ENCODE results near the gene ZNF385B.

Gene ZNF385B

GRCh38 chr2:179741317-179741716 lies 120.1 kb downstream of the ZNF385B start:
- DNase-seq: no peak

- no peak for DNase-seq
Observed at GRCh38 chr2:179729966-179730365, 131.4 kb downstream of the ZNF385B start.

GRCh38 chr2:179726461-179727180 lies 134.8 kb downstream of the ZNF385B start:
- no peak for DNase-seq

GRCh38 chr2:179724403-179724802 lies 137.0 kb downstream of the ZNF385B start:
- DNase-seq: no peak

- no peak for DNase-seq
Observed at GRCh38 chr2:179720173-179720772, 141.1 kb downstream of the ZNF385B start.

GRCh38 chr2:179715871-179716270 lies 145.5 kb downstream of the ZNF385B start:
- DNase-seq: no peak

- no peak for DNase-seq
Observed at GRCh38 chr2:179715196-179715595, 146.2 kb downstream of the ZNF385B start.

- no peak for DNase-seq
Observed at GRCh38 chr2:179712825-179713224, 148.6 kb downstream of the ZNF385B start.

- no peak for DNase-seq
Observed at GRCh38 chr2:179711375-179711774, 150.0 kb downstream of the ZNF385B start.

- DNase-seq: no peak
Observed at GRCh38 chr2:179703702-179704101, 157.7 kb downstream of the ZNF385B start.

- no peak for DNase-seq
Observed at GRCh38 chr2:179702912-179703311, 158.5 kb downstream of the ZNF385B start.

GRCh38 chr2:179701524-179702110 lies 159.8 kb downstream of the ZNF385B start:
- no peak for DNase-seq

- no peak for DNase-seq
Observed at GRCh38 chr2:179695486-179695885, 165.9 kb downstream of the ZNF385B start.

GRCh38 chr2:179694963-179695362 lies 166.4 kb downstream of the ZNF385B start:
- no peak for DNase-seq

GRCh38 chr2:179692610-179693009 lies 168.8 kb downstream of the ZNF385B start:
- DNase-seq: no peak

- no peak for DNase-seq
Observed at GRCh38 chr2:179692043-179692442, 169.4 kb downstream of the ZNF385B start.

- DNase-seq: no peak
Observed at GRCh38 chr2:179691235-179691634, 170.2 kb downstream of the ZNF385B start.

- no peak for DNase-seq
Observed at GRCh38 chr2:179686718-179687342, 174.6 kb downstream of the ZNF385B start.

- DNase-seq: no peak
Observed at GRCh38 chr2:179686069-179686468, 175.3 kb downstream of the ZNF385B start.

GRCh38 chr2:179685146-179685545 lies 176.3 kb downstream of the ZNF385B start:
- DNase-seq: no peak

- no peak for DNase-seq
Observed at GRCh38 chr2:179682756-179683155, 178.7 kb downstream of the ZNF385B start.

GRCh38 chr2:179677746-179678505 lies 183.5 kb downstream of the ZNF385B start:
- no peak for DNase-seq

GRCh38 chr2:179677077-179677688 lies 184.2 kb downstream of the ZNF385B start:
- no peak for DNase-seq
